Measurements from ENCODE around the gene RCN2. TPM values are rescaled to one million over a fixed set of nuclear protein-coding genes. Genes with fewer than 3 reads are reported as not detected.

The RCN2 gene
- total and polyA plus RNA-seq, 2 experiments from 2014 or later = 170 to 327 TPM

DNA sequence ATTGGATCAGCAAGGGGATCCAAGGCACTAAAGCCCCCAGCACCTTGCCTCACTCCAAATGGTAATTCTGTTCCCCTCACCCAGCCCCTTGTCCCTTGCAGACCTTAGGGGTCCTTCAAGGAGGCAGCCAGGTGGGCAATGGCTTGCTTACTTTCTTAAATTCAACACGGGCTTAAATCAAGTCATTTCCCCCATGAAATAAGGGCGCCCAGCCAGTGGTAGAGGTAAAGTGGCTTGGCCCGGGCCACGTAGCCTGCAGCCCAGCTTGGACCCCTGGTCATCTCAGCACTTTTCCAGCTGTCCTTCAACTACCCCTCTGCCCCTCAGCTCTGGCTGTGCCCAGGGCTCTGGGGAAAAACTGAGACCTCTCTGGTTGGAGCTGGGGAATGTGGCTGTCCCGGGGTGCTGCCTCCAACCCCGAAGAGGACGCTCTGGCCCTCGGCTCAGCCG, 64.6 kb downstream of the RCN2 start:
- no peak overlapping the region for H2AFZ ChIP-seq
- TF ChIP-seq STAT1 (IDR thresholded peaks at IDR 0.05; ENCODE audit: unreplicated experiment) (no peak), JUNB (IDR thresholded peaks at IDR 0.05; ENCODE audit: unreplicated experiment) (no peak), ZNF331 (CRISPR knock-in tag; IDR thresholded peaks at IDR 0.05; ENCODE audit: low read depth) (no peak), NANOG (IDR thresholded peaks at IDR 0.05; ENCODE audit: borderline replicate concordance) (no peak), EZH2phosphoT487 (IDR thresholded peaks at IDR 0.05; ENCODE audit: unreplicated experiment) (no peak), CREB1 (CRISPR knock-in tag; IDR thresholded peaks at IDR 0.05; ENCODE audit: low read depth) (no peak), EZH2 (IDR thresholded peaks at IDR 0.05; ENCODE audit: low read depth, unreplicated experiment) (no peak)
- TF ChIP-seq, protein P1, sequence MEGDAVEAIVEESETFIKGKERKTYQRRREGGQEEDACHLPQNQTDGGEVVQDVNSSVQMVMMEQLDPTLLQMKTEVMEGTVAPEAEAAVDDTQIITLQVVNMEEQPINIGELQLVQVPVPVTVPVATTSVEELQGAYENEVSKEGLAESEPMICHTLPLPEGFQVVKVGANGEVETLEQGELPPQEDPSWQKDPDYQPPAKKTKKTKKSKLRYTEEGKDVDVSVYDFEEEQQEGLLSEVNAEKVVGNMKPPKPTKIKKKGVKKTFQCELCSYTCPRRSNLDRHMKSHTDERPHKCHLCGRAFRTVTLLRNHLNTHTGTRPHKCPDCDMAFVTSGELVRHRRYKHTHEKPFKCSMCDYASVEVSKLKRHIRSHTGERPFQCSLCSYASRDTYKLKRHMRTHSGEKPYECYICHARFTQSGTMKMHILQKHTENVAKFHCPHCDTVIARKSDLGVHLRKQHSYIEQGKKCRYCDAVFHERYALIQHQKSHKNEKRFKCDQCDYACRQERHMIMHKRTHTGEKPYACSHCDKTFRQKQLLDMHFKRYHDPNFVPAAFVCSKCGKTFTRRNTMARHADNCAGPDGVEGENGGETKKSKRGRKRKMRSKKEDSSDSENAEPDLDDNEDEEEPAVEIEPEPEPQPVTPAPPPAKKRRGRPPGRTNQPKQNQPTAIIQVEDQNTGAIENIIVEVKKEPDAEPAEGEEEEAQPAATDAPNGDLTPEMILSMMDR (conservative IDR thresholded peaks at IDR 0.05; ENCODE audit: low read depth in 2 of 2) = no peak
- TF ChIP-seq, protein P2, sequence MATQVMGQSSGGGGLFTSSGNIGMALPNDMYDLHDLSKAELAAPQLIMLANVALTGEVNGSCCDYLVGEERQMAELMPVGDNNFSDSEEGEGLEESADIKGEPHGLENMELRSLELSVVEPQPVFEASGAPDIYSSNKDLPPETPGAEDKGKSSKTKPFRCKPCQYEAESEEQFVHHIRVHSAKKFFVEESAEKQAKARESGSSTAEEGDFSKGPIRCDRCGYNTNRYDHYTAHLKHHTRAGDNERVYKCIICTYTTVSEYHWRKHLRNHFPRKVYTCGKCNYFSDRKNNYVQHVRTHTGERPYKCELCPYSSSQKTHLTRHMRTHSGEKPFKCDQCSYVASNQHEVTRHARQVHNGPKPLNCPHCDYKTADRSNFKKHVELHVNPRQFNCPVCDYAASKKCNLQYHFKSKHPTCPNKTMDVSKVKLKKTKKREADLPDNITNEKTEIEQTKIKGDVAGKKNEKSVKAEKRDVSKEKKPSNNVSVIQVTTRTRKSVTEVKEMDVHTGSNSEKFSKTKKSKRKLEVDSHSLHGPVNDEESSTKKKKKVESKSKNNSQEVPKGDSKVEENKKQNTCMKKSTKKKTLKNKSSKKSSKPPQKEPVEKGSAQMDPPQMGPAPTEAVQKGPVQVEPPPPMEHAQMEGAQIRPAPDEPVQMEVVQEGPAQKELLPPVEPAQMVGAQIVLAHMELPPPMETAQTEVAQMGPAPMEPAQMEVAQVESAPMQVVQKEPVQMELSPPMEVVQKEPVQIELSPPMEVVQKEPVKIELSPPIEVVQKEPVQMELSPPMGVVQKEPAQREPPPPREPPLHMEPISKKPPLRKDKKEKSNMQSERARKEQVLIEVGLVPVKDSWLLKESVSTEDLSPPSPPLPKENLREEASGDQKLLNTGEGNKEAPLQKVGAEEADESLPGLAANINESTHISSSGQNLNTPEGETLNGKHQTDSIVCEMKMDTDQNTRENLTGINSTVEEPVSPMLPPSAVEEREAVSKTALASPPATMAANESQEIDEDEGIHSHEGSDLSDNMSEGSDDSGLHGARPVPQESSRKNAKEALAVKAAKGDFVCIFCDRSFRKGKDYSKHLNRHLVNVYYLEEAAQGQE (IDR thresholded peaks at IDR 0.05; ENCODE audit: unreplicated experiment) = no peak
- TF ChIP-seq, protein P3, sequence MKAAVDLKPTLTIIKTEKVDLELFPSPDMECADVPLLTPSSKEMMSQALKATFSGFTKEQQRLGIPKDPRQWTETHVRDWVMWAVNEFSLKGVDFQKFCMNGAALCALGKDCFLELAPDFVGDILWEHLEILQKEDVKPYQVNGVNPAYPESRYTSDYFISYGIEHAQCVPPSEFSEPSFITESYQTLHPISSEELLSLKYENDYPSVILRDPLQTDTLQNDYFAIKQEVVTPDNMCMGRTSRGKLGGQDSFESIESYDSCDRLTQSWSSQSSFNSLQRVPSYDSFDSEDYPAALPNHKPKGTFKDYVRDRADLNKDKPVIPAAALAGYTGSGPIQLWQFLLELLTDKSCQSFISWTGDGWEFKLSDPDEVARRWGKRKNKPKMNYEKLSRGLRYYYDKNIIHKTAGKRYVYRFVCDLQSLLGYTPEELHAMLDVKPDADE (IDR thresholded peaks at IDR 0.05) = no peak
- TF ChIP-seq, protein P4, sequence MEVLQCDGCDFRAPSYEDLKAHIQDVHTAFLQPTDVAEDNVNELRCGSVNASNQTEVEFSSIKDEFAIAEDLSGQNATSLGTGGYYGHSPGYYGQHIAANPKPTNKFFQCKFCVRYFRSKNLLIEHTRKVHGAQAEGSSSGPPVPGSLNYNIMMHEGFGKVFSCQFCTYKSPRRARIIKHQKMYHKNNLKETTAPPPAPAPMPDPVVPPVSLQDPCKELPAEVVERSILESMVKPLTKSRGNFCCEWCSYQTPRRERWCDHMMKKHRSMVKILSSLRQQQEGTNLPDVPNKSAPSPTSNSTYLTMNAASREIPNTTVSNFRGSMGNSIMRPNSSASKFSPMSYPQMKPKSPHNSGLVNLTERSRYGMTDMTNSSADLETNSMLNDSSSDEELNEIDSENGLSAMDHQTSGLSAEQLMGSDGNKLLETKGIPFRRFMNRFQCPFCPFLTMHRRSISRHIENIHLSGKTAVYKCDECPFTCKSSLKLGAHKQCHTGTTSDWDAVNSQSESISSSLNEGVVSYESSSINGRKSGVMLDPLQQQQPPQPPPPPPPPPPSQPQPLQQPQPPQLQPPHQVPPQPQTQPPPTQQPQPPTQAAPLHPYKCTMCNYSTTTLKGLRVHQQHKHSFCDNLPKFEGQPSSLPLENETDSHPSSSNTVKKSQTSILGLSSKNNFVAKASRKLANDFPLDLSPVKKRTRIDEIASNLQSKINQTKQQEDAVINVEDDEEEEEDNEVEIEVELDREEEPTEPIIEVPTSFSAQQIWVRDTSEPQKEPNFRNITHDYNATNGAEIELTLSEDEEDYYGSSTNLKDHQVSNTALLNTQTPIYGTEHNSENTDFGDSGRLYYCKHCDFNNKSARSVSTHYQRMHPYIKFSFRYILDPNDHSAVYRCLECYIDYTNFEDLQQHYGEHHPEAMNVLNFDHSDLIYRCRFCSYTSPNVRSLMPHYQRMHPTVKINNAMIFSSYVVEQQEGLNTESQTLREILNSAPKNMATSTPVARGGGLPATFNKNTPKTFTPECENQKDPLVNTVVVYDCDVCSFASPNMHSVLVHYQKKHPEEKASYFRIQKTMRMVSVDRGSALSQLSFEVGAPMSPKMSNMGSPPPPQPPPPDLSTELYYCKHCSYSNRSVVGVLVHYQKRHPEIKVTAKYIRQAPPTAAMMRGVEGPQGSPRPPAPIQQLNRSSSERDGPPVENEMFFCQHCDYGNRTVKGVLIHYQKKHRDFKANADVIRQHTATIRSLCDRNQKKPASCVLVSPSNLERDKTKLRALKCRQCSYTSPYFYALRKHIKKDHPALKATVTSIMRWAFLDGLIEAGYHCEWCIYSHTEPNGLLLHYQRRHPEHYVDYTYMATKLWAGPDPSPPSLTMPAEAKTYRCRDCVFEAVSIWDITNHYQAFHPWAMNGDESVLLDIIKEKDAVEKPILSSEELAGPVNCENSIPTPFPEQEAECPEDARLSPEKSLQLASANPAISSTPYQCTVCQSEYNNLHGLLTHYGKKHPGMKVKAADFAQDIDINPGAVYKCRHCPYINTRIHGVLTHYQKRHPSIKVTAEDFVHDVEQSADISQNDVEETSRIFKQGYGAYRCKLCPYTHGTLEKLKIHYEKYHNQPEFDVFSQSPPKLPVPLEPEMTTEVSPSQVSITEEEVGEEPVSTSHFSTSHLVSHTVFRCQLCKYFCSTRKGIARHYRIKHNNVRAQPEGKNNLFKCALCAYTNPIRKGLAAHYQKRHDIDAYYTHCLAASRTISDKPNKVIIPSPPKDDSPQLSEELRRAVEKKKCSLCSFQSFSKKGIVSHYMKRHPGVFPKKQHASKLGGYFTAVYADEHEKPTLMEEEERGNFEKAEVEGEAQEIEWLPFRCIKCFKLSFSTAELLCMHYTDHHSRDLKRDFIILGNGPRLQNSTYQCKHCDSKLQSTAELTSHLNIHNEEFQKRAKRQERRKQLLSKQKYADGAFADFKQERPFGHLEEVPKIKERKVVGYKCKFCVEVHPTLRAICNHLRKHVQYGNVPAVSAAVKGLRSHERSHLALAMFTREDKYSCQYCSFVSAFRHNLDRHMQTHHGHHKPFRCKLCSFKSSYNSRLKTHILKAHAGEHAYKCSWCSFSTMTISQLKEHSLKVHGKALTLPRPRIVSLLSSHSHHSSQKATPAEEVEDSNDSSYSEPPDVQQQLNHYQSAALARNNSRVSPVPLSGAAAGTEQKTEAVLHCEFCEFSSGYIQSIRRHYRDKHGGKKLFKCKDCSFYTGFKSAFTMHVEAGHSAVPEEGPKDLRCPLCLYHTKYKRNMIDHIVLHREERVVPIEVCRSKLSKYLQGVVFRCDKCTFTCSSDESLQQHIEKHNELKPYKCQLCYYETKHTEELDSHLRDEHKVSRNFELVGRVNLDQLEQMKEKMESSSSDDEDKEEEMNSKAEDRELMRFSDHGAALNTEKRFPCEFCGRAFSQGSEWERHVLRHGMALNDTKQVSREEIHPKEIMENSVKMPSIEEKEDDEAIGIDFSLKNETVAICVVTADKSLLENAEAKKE (CRISPR knock-in tag; IDR thresholded peaks at IDR 0.05) = no peak
- H3K27me3 ChIP-seq (ENCODE audit: insufficient read depth) = no peaks in the 10 kb centered on the region
- DNase-seq (ENCODE audit: low spot score) = no peak
- Mint-ChIP-seq H3K9me3 (no peaks in the 10 kb centered on the region), H3K36me3 (ENCODE audit: low read depth) (no peaks in the 10 kb centered on the region), H3K4me3 (no peak overlapping the region), H3K27ac (no peak overlapping the region), H3K27me3 (ENCODE audit: insufficient read depth, low read depth, poor library complexity) (peaks cover 5% of the 10 kb centered on the region), H3K4me1 (no peaks in the 10 kb centered on the region)
- no peak overlapping the region for H3K4me2 ChIP-seq
- no peaks in the 10 kb centered on the region for H3K36me3 ChIP-seq (ENCODE audit: insufficient read depth)
- no peaks in the 10 kb centered on the region for H3F3A ChIP-seq (replicated peaks; ENCODE audit: low read depth)
- no peak for ATAC-seq
- H4K20me1 ChIP-seq (replicated peaks; ENCODE audit: insufficient read depth) = no peaks in the 10 kb centered on the region
- no peak overlapping the region for H3K27ac ChIP-seq (ENCODE audit: low read depth)
- no peaks in the 10 kb centered on the region for H3K79me2 ChIP-seq (replicated peaks; ENCODE audit: insufficient read depth)
- H3K9me2 ChIP-seq (ENCODE audit: insufficient read depth) = no peaks in the 10 kb centered on the region
- no peak overlapping the region for H3K4me3 ChIP-seq
- no peaks in the 10 kb centered on the region for H3K4me1 ChIP-seq (ENCODE audit: insufficient read depth)
